Measurements from ENCODE around the gene NETO2. TPM values are rescaled to one million over a fixed set of nuclear protein-coding genes. Genes with fewer than 3 reads are reported as not detected.

The NETO2 gene
- total RNA-seq, 2 donors from 2014 or later: 3.0 to 3.1 TPM

GRCh38 chr16:47150067-47150466 lies 6.3 kb upstream of the NETO2 start:
- H3K9me3 ChIP-seq: peaks cover 0 to 4% (median 0%) of the 10 kb centered on the region in 3 donors
- H3K27ac ChIP-seq: no peak overlapping the region
- ATAC-seq: no peak
- H3K36me3 ChIP-seq (replicated peaks in 1 of 2; ENCODE audit: insufficient read depth in 1 of 2, low read depth in 2 of 2): peaks cover 0 to 2% of the 10 kb centered on the region in 2 donors
- TF ChIP-seq POLR2A (IDR thresholded peaks at IDR 0.05) (no peak), CTCF (IDR thresholded peaks at IDR 0.05) (no peak)
- H3K4me3 ChIP-seq: no peak overlapping the region
- no peaks in the 10 kb centered on the region for H3K27me3 ChIP-seq
- no peak for DNase-seq
- H3K4me1 ChIP-seq: no peaks in the 10 kb centered on the region
- intact Hi-C loops (cut with DNase I): no loop called here
- WGBS, 2 donors: 90 to 93% methylated on average over 3 of the region's 3 CpGs

GRCh38 chr16:47144559-47144877 lies 773 bp upstream of the NETO2 start:
- intact Hi-C loops (cut with DNase I): loop anchor here (10.0 kb wide), 1 partner anchor 1020 kb away; no protein-coding TSS in a partner anchor
- WGBS, 2 donors: 7 to 13% methylated on average over 10 of the region's 10 CpGs
- TF ChIP-seq POLR2A (IDR thresholded peaks at IDR 0.05): no peak
- no peak for TF ChIP-seq CTCF (IDR thresholded peaks at IDR 0.05)
- no peaks in the 10 kb centered on the region for H3K9me3 ChIP-seq
- H3K4me3 ChIP-seq: peak overlapping the region in 1 of 2 donors; percentile 25
- no peak for ATAC-seq
- no peaks in the 10 kb centered on the region for H3K36me3 ChIP-seq (replicated peaks in 1 of 2; ENCODE audit: insufficient read depth in 1 of 2, low read depth in 2 of 2)
- H3K4me1 ChIP-seq: peaks cover 22% of the 10 kb centered on the region
- no peak overlapping the region for H3K27ac ChIP-seq
- H3K27me3 ChIP-seq: no peaks in the 10 kb centered on the region
- no peak for DNase-seq

- H3K27ac ChIP-seq: peak overlapping the region in 2 of 4 donors; percentile 33 to 34
- ATAC-seq (peak; percentile 48), DNase-seq (peak; percentile 31 to 56 (median 43))
- TF ChIP-seq POLR2A (IDR thresholded peaks at IDR 0.05) (no peak), CTCF (IDR thresholded peaks at IDR 0.05) (peak in 4 of 7 experiments; percentile 14 to 57 (median 34))
- H3K36me3 ChIP-seq (replicated peaks in 1 of 2; ENCODE audit: insufficient read depth in 1 of 2, low read depth in 2 of 2): no peaks in the 10 kb centered on the region
- H3K9me3 ChIP-seq: no peaks in the 10 kb centered on the region
- intact Hi-C loops (cut with DNase I): loop anchor here (10.0 kb wide), 1 partner anchor 1022 kb away; no protein-coding TSS in a partner anchor
- H3K4me1 ChIP-seq: peaks cover 22% of the 10 kb centered on the region
- WGBS, 2 donors: 1 to 2% methylated on average over 16 to 105 of the region's 111 CpGs
- peak overlapping the region in 1 of 2 donors; percentile 15 for H3K4me3 ChIP-seq
- H3K27me3 ChIP-seq: no peaks in the 10 kb centered on the region
These were observed 696 bp downstream of the NETO2 start for GRCh38 chr16:47142821-47143676.

GRCh38 chr16:47142486-47142820 lies 1.3 kb downstream of the NETO2 start:
- H3K9me3 ChIP-seq: no peaks in the 10 kb centered on the region
- H3K27ac ChIP-seq: peak overlapping the region in 1 of 4 donors; percentile 34
- 5 to 9% methylated on average over 8 of the region's 8 CpGs for WGBS, 2 donors
- no peaks in the 10 kb centered on the region for H3K36me3 ChIP-seq (replicated peaks in 1 of 2; ENCODE audit: insufficient read depth in 1 of 2, low read depth in 2 of 2)
- H3K4me3 ChIP-seq: no peak overlapping the region
- peaks cover 22% of the 10 kb centered on the region for H3K4me1 ChIP-seq
- TF ChIP-seq CTCF (IDR thresholded peaks at IDR 0.05) (no peak), POLR2A (IDR thresholded peaks at IDR 0.05) (no peak)
- intact Hi-C loops (cut with DNase I): loop anchor here (10.0 kb wide), 1 partner anchor 1022 kb away; no protein-coding TSS in a partner anchor
- H3K27me3 ChIP-seq: no peaks in the 10 kb centered on the region
- DNase-seq (no peak), ATAC-seq (no peak)
